Dermis microvascular lymphatic vessel endothelial cell (primary cell): ENCODE data around the gene DDIAS. TPM values are rescaled to one million over a fixed set of nuclear protein-coding genes. Genes with fewer than 3 reads are reported as not detected.
"Not testable (repeated sequence)": the region's sequence is repeated elsewhere in the genome, so short reads cannot be mapped to it uniquely, and the experiment has no call there.

Experiments used
- DNase-seq, 2 donors: peaks; one replicate each; pipeline versions ENCODE4 v3.0.0 to v3.0.0-alpha.2; 2010; ENCODE audit warnings: low read depth in 2 of 2
- total RNA-seq: library from RNA; depleted of rRNA; stranded (reverse); fragments of >200 nt; gene quantifications from 2 replicates; pipeline ENCODE4 v1.2.1, GENCODE V29; 2014

Gene DDIAS
- total RNA-seq, result 2.7 and 4.4 TPM in 2 replicates

GRCh38 chr11:82901165-82901921 is at the start of gene DDIAS:
Gene DDIAS (plus strand): TSS chr11:82901736. CDS start chr11:82914739, 13,003 bp downstream.
- DNase-seq, result peak; percentile 98 to 99

- DNase-seq, result peak in 1 of 2 donors; percentile 59
Measured at GRCh38 chr11:82854242-82854641, 47.3 kb upstream of the DDIAS start.

- DNase-seq, result not testable (repeated sequence)
Measured at GRCh38 chr11:82854916-82855315, 46.6 kb upstream of the DDIAS start.

GRCh38 chr11:82855616-82856015 is 45.9 kb upstream of the DDIAS start:
- DNase-seq, result no peak

GRCh38 chr11:82857145-82857544 is 44.4 kb upstream of the DDIAS start:
- DNase-seq, result no peak

GRCh38 chr11:82858133-82858532 is 43.4 kb upstream of the DDIAS start:
- peak in 1 of 2 donors; percentile 24 for DNase-seq

GRCh38 chr11:82858556-82859091 is 42.9 kb upstream of the DDIAS start:
- peak in 1 of 2 donors; percentile 74 for DNase-seq

- DNase-seq, result no peak
Measured at GRCh38 chr11:82859750-82860149, 41.8 kb upstream of the DDIAS start.

GRCh38 chr11:82862379-82862778 is 39.2 kb upstream of the DDIAS start:
- DNase-seq, result no peak

GRCh38 chr11:82863209-82863608 is 38.3 kb upstream of the DDIAS start:
- no peak for DNase-seq

- DNase-seq, result peak in 1 of 2 donors; percentile 69
Measured at GRCh38 chr11:82864268-82864667, 37.3 kb upstream of the DDIAS start.

GRCh38 chr11:82865841-82866240 is 35.7 kb upstream of the DDIAS start:
- DNase-seq, result no peak

- peak; percentile 78 to 87 for DNase-seq
Measured at GRCh38 chr11:82867495-82868082, 33.9 kb upstream of the DDIAS start.

GRCh38 chr11:82869657-82870056 is 31.9 kb upstream of the DDIAS start:
- no peak for DNase-seq

GRCh38 chr11:82871646-82872045 is 29.9 kb upstream of the DDIAS start:
- no peak for DNase-seq

- no peak for DNase-seq
Measured at GRCh38 chr11:82872377-82873150, 29.0 kb upstream of the DDIAS start.

- DNase-seq, result peak in 1 of 2 donors; percentile 63
Measured at GRCh38 chr11:82873919-82874333, 27.6 kb upstream of the DDIAS start.

GRCh38 chr11:82874646-82875523 is 26.7 kb upstream of the DDIAS start:
- DNase-seq, result no peak

- DNase-seq, result peak; percentile 96 to 98
Measured at GRCh38 chr11:82883853-82884252, 17.7 kb upstream of the DDIAS start.

- peak; percentile 75 to 94 for DNase-seq
Measured at GRCh38 chr11:82889133-82890001, 12.2 kb upstream of the DDIAS start.
